ENCODE results near the gene POLR1A.
"Not testable (repeated sequence)": the region's sequence is repeated elsewhere in the genome, so short reads cannot be mapped to it uniquely, and the experiment has no call there.

POLR1A gene

GRCh38 chr2:85998071-85998991, 107.4 kb downstream of the POLR1A start:
- DNase-seq (ENCODE audit: low read depth in 2 of 2), result no peak

- no peak for DNase-seq (ENCODE audit: low read depth in 2 of 2)
Observed at GRCh38 chr2:85997017-85997970, 108.4 kb downstream of the POLR1A start.

- DNase-seq (ENCODE audit: low read depth in 2 of 2), result no peak
Observed at GRCh38 chr2:85996591-85996990, 109.1 kb downstream of the POLR1A start.

- DNase-seq (ENCODE audit: low read depth in 2 of 2), result no peak
Observed at GRCh38 chr2:85995648-85996529, 109.8 kb downstream of the POLR1A start.

GRCh38 chr2:85994897-85995647, 110.6 kb downstream of the POLR1A start:
- DNase-seq (ENCODE audit: low read depth in 2 of 2), result no peak

GRCh38 chr2:85994421-85994777, 111.3 kb downstream of the POLR1A start:
- DNase-seq (ENCODE audit: low read depth in 2 of 2), result no peak

- DNase-seq (ENCODE audit: low read depth in 2 of 2), result no peak
Observed at GRCh38 chr2:85992611-85993010, 113.1 kb downstream of the POLR1A start.

- not testable (repeated sequence) for DNase-seq (ENCODE audit: low read depth in 2 of 2)
Observed at GRCh38 chr2:85992053-85992452, 113.6 kb downstream of the POLR1A start.

- DNase-seq (ENCODE audit: low read depth in 2 of 2), result no peak
Observed at GRCh38 chr2:85990084-85990483, 115.6 kb downstream of the POLR1A start.

GRCh38 chr2:85989288-85989865, 116.3 kb downstream of the POLR1A start:
- DNase-seq (ENCODE audit: low read depth in 2 of 2), result no peak

GRCh38 chr2:85988914-85989270, 116.8 kb downstream of the POLR1A start:
- no peak for DNase-seq (ENCODE audit: low read depth in 2 of 2)

GRCh38 chr2:85988175-85988913, 117.3 kb downstream of the POLR1A start:
- no peak for DNase-seq (ENCODE audit: low read depth in 2 of 2)

GRCh38 chr2:85987266-85988174, 118.2 kb downstream of the POLR1A start:
- DNase-seq (ENCODE audit: low read depth in 2 of 2), result no peak

GRCh38 chr2:85986121-85986520, 119.6 kb downstream of the POLR1A start:
- no peak for DNase-seq (ENCODE audit: low read depth in 2 of 2)

- DNase-seq (ENCODE audit: low read depth in 2 of 2), result no peak
Observed at GRCh38 chr2:85984788-85985187, 120.9 kb downstream of the POLR1A start.

- no peak for DNase-seq (ENCODE audit: low read depth in 2 of 2)
Observed at GRCh38 chr2:85983766-85984165, 121.9 kb downstream of the POLR1A start.

- DNase-seq (ENCODE audit: low read depth in 2 of 2), result no peak
Observed at GRCh38 chr2:85981579-85982247, 124.0 kb downstream of the POLR1A start.

Data from stimulated activated CD4-positive, alpha-beta T cell treated with anti-CD3 and anti-CD28 coated beads, Interleukin-12 subunit alpha, Interleukin-12 subunit beta, amount 100 ng/mL, for 24 hours (primary cell).